ENCODE data around the gene TDRKH. TPM values are rescaled to one million over a fixed set of nuclear protein-coding genes. Genes with fewer than 3 reads are reported as not detected.
A peak's percentile ranks its signal among the peaks of the same experiment; 100 is the strongest.

TDRKH gene
- total and polyA plus RNA-seq, 2 of the 13 experiments (the other 11 are each of a cell fraction or from before 2014, with no cell fraction given): 3.9 to 5.4 TPM

- no peak for TF ChIP-seq HINFP (CRISPR knock-in tag; IDR thresholded peaks at IDR 0.05; ENCODE audit: low read depth)
- no peak for TF ChIP-seq SOX6 (IDR thresholded peaks at IDR 0.05)
- peak; percentile 38 for TF ChIP-seq SOX6 (CRISPR knock-in tag; IDR thresholded peaks at IDR 0.05)
- TF ChIP-seq DPF2 (CRISPR knock-in tag; IDR thresholded peaks at IDR 0.05; ENCODE audit: borderline replicate concordance, low read depth): no peak
- no peak for TF ChIP-seq ZBTB21 (CRISPR knock-in tag; IDR thresholded peaks at IDR 0.05)
- TF ChIP-seq AKAP8 (CRISPR knock-in tag; IDR thresholded peaks at IDR 0.05): no peak
- no peak for TF ChIP-seq TCF12 (IDR thresholded peaks at IDR 0.05)
- TF ChIP-seq TCF12 (CRISPR knock-in tag; IDR thresholded peaks at IDR 0.05): no peak
- no peak for TF ChIP-seq ZSCAN9 (CRISPR knock-in tag; IDR thresholded peaks at IDR 0.05; ENCODE audit: borderline replicate concordance)
- TF ChIP-seq KLF11 (CRISPR knock-in tag; IDR thresholded peaks at IDR 0.05): no peak
- TF ChIP-seq ZFAT (CRISPR knock-in tag; conservative IDR thresholded peaks at IDR 0.05): no peak
- TF ChIP-seq ZFP91 (CRISPR knock-in tag; IDR thresholded peaks at IDR 0.05; ENCODE audit: borderline replicate concordance): 0 out of 2 replicates have a peak, but pooled peaks have one; percentile 12
- TF ChIP-seq ZNF251 (CRISPR knock-in tag; IDR thresholded peaks at IDR 0.05): no peak
- TF ChIP-seq STAT5B (CRISPR knock-in tag; IDR thresholded peaks at IDR 0.05): no peak
- TF ChIP-seq ZNF292 (CRISPR knock-in tag; IDR thresholded peaks at IDR 0.05; ENCODE audit: borderline replicate concordance, low read depth): no peak
- no peak for TF ChIP-seq CENPBD1 (CRISPR knock-in tag; IDR thresholded peaks at IDR 0.05; ENCODE audit: borderline replicate concordance, low read depth)
- TF ChIP-seq ZNF280D (CRISPR knock-in tag; IDR thresholded peaks at IDR 0.05): no peak
- TF ChIP-seq MAF1 (CRISPR knock-in tag; IDR thresholded peaks at IDR 0.05; ENCODE audit: borderline replicate concordance): no peak
- TF ChIP-seq ZNF670 (CRISPR knock-in tag; IDR thresholded peaks at IDR 0.05; ENCODE audit: borderline replicate concordance): no peak
- no peak for TF ChIP-seq SRY (CRISPR knock-in tag; IDR thresholded peaks at IDR 0.05)
- no peak for TF ChIP-seq HIVEP1 (CRISPR knock-in tag; IDR thresholded peaks at IDR 0.05)
- TF ChIP-seq ZNF879 (CRISPR knock-in tag; IDR thresholded peaks at IDR 0.05): no peak
- TF ChIP-seq RXRB (CRISPR knock-in tag; IDR thresholded peaks at IDR 0.05; ENCODE audit: borderline replicate concordance): peak; percentile 83
- no peak for TF ChIP-seq PHF5A (CRISPR knock-in tag; IDR thresholded peaks at IDR 0.05; ENCODE audit: low read depth, unreplicated experiment)
- TF ChIP-seq ZNF766 (CRISPR knock-in tag; IDR thresholded peaks at IDR 0.05; ENCODE audit: borderline replicate concordance): no peak
- no peak for TF ChIP-seq MYPOP (CRISPR knock-in tag; IDR thresholded peaks at IDR 0.05)
Observed at GRCh38 chr1:151834239-151834638, 43.9 kb upstream of the TDRKH start (continued).
